H1 (cell line): ENCODE data around the gene RORB. TPM values are rescaled to one million over a fixed set of nuclear protein-coding genes. Genes with fewer than 3 reads are reported as not detected.

Source experiments
- CTCF ChIA-PET: fragments of 300-600 bp; sonication (Branson Sonifier 250); formaldehyde crosslinking; loops from one replicate; lab custom pipeline; 2021; ENCODE audit not compliant: partially characterized antibody; lab: Charles Lee
- POLR2A ChIA-PET: fragments of 300-600 bp; sonication (Branson Sonifier 250); formaldehyde crosslinking; loops from one replicate; lab custom pipeline; 2021; ENCODE audit warnings: inconsistent platforms; ENCODE audit not compliant: partially characterized antibody; lab: Charles Lee
- DNase-seq, 2 experiments: peaks; one replicate each; pipeline versions ENCODE4 v3.0.0 to v3.0.0-alpha.2; 2010 to 2022; ENCODE audit warnings: low spot score in 2 of 2, low read depth in 1 of 2, mixed read lengths in 1 of 2
- FAIRE-seq: peaks from 2 replicates; lab custom pipeline; 2011; peaks lifted over from hg19 to GRCh38; lab: Jason Lieb, UNC
- H2AFZ ChIP-seq: 2 replicates; pipeline ENCODE4 v1.8.1; 2012; ENCODE audit warnings: low read length, inconsistent platforms
- H2AK5ac ChIP-seq: 2 replicates; pipeline ENCODE4 v1.6.1; 2013; ENCODE audit warnings: low read depth, low read length
- H2BK120ac ChIP-seq: replicated peaks from 2 replicates; pipeline ENCODE3; 2013; ENCODE audit warnings: low read depth, low read length, inconsistent platforms
- H2BK12ac ChIP-seq: 2 replicates; pipeline ENCODE4 v1.6.1; 2013; ENCODE audit warnings: low read depth, low read length
- H2BK15ac ChIP-seq: 2 replicates; pipeline ENCODE4 v1.6.1; 2013; ENCODE audit warnings: low read length
- H2BK20ac ChIP-seq: 2 replicates; pipeline ENCODE4 v1.6.1; 2013; ENCODE audit warnings: low read length
- H2BK5ac ChIP-seq: 2 replicates; pipeline ENCODE4 v1.6.1; 2013; ENCODE audit warnings: low read depth, low read length
- H3K14ac ChIP-seq: 2 replicates; pipeline ENCODE4 v1.6.1; 2013; ENCODE audit warnings: inconsistent platforms; ENCODE audit not compliant: insufficient read length
- H3K18ac ChIP-seq: 2 replicates; pipeline ENCODE4 v1.6.1; 2013; ENCODE audit warnings: low read length; ENCODE audit errors: extremely low read depth
- H3K23ac ChIP-seq: 2 replicates; pipeline ENCODE4 v1.6.1; 2013; ENCODE audit warnings: inconsistent platforms; ENCODE audit not compliant: insufficient read length
- H3K23me2 ChIP-seq: 2 replicates; pipeline ENCODE4 v1.6.1; 2013; ENCODE audit warnings: low read depth, low read length
- H3K27ac ChIP-seq: 2 replicates; pipeline ENCODE4 v1.6.1; 2011; ENCODE audit warnings: low read depth, low read length, inconsistent platforms
- H3K27me3 ChIP-seq, 4 experiments: replicated peaks in 1 of 4; 1 replicate in 1 of 4; 2 replicates in 3 of 4; pipeline versions ENCODE4 v1.6.1 to v1.8.1; 2011 to 2013; ENCODE audit warnings: low read length in 3 of 4, mild to moderate bottlenecking in 3 of 4, inconsistent platforms in 2 of 4, mixed read lengths in 2 of 4, moderate library complexity in 1 of 4; ENCODE audit not compliant: control insufficient read depth in 3 of 4, insufficient read depth in 3 of 4; ENCODE audit errors: extremely low read depth in 1 of 4
- H3K36me3 ChIP-seq, 4 experiments: 2 replicates each; pipeline versions ENCODE4 v1.6.1 to v1.8.1; 2011 to 2013; ENCODE audit warnings: mild to moderate bottlenecking in 4 of 4, low read length in 3 of 4, moderate library complexity in 2 of 4, control low read depth in 1 of 4, inconsistent platforms in 1 of 4; ENCODE audit not compliant: insufficient read depth in 4 of 4, control insufficient read depth in 2 of 4
- H3K4ac ChIP-seq: replicated peaks from 2 replicates; pipeline ENCODE3; 2013; ENCODE audit warnings: low read length, low read depth, mixed read lengths, inconsistent platforms; ENCODE audit not compliant: insufficient read length
- H3K4me1 ChIP-seq, 4 experiments: replicated peaks in 1 of 4; 1 replicate in 1 of 4; 2 replicates in 3 of 4; pipeline versions ENCODE4 v1.6.1 to v1.8.1; 2011 to 2013; ENCODE audit warnings: low read length in 3 of 4, inconsistent platforms in 2 of 4, mixed read lengths in 1 of 4; ENCODE audit not compliant: insufficient read depth in 4 of 4, control insufficient read depth in 3 of 4
- H3K4me2 ChIP-seq, 2 experiments: 2 replicates each; pipeline versions ENCODE4 v1.6.1 to v1.8.1; 2011 to 2013; ENCODE audit warnings: low read depth in 2 of 2, low read length in 2 of 2, control low read depth in 1 of 2, inconsistent platforms in 1 of 2, mild to moderate bottlenecking in 1 of 2; ENCODE audit not compliant: insufficient read depth in 1 of 2
- H3K4me3 ChIP-seq, 4 experiments: fragments of 200-600, 300-600 bp in 1 of 4; sonication (generic), shearing (Covaris generic), sonication (Bioruptor Twin) in 1 of 4; 2 replicates each; pipeline versions ENCODE4 v1.5.1 to v1.8.1; 2011 to 2016; ENCODE audit warnings: low read length in 4 of 4, low read depth in 3 of 4, control low read depth in 2 of 4, inconsistent platforms in 2 of 4, mild to moderate bottlenecking in 2 of 4, mixed read lengths in 1 of 4, moderate library complexity in 1 of 4; ENCODE audit not compliant: insufficient read depth in 2 of 4; ENCODE audit errors: extremely low read depth in 1 of 4
- H3K56ac ChIP-seq: replicated peaks from 2 replicates; pipeline ENCODE3; 2013; ENCODE audit warnings: low read depth, mild to moderate bottlenecking, mixed read lengths, low read length, inconsistent platforms; ENCODE audit not compliant: insufficient read length
- H3K79me1 ChIP-seq: 2 replicates; pipeline ENCODE4 v1.6.1; 2013; ENCODE audit warnings: low read depth, low read length, control low read depth
- H3K79me2 ChIP-seq, 2 experiments: 2 replicates each; pipeline versions ENCODE4 v1.6.1 to v1.8.1; 2012 to 2013; ENCODE audit warnings: low read length in 2 of 2, mild to moderate bottlenecking in 2 of 2, inconsistent platforms in 1 of 2; ENCODE audit not compliant: insufficient read depth in 2 of 2, control insufficient read depth in 1 of 2
- H3K9ac ChIP-seq, 4 experiments: replicated peaks in 1 of 4; 1 replicate in 1 of 4; 2 replicates in 3 of 4; pipeline versions ENCODE4 v1.6.1 to v1.8.1; 2011 to 2013; ENCODE audit warnings: low read depth in 3 of 4, low read length in 3 of 4, control low read depth in 2 of 4, mild to moderate bottlenecking in 2 of 4, moderate library complexity in 2 of 4, inconsistent platforms in 1 of 4; ENCODE audit errors: extremely low read depth in 1 of 4
- H3K9me3 ChIP-seq, 2 experiments: 2 replicates each; pipeline versions ENCODE4 v1.6.1 to v1.8.1; 2012 to 2013; ENCODE audit warnings: mild to moderate bottlenecking in 2 of 2, moderate library complexity in 2 of 2, control low read depth in 1 of 2, inconsistent platforms in 1 of 2, low read depth in 1 of 2, low read length in 1 of 2, mixed read lengths in 1 of 2; ENCODE audit not compliant: insufficient read depth in 2 of 2
- H4K20me1 ChIP-seq, 2 experiments: replicated peaks in 1 of 2; 2 replicates each; pipeline versions ENCODE3 to v1.8.1; 2011 to 2013; ENCODE audit warnings: inconsistent platforms in 2 of 2, low read length in 2 of 2, mild to moderate bottlenecking in 1 of 2; ENCODE audit not compliant: insufficient read depth in 2 of 2, control insufficient read depth in 1 of 2
- H4K5ac ChIP-seq: 2 replicates; pipeline ENCODE4 v1.6.1; 2013; ENCODE audit warnings: low read length, low read depth, mixed read lengths, inconsistent platforms; ENCODE audit not compliant: insufficient read length
- H4K8ac ChIP-seq: 2 replicates; pipeline ENCODE4 v1.8.0; 2013; ENCODE audit warnings: mild to moderate bottlenecking, moderate library complexity, low read length, inconsistent platforms; ENCODE audit not compliant: insufficient read depth; ENCODE audit errors: extremely low read depth
- H4K91ac ChIP-seq: replicated peaks from 2 replicates; pipeline ENCODE3; 2013; ENCODE audit warnings: low read length, mixed read lengths, inconsistent platforms; ENCODE audit not compliant: insufficient read length
- BCL11A ChIP-seq, 2 experiments: IDR thresholded peaks; one replicate each; pipeline ENCODE4 v1.6.1; 2011; ENCODE audit warnings: low read depth in 2 of 2, low read length in 2 of 2, mild to moderate bottlenecking in 2 of 2
- BRCA1 ChIP-seq: IDR thresholded peaks from 2 replicates; pipeline ENCODE4 v1.6.1; 2012; ENCODE audit warnings: low read depth, low read length, improper control_type of control experiment
- CBX5 ChIP-seq: fragments of 300-800, 300-1000 bp; sonication (generic); IDR thresholded peaks from 2 replicates; pipeline ENCODE4 v1.7.1; 2016; ENCODE audit warnings: antibody characterized with exemption, low read length, low read depth
- CBX8 ChIP-seq: fragments of 300-800, 300-1000 bp; sonication (generic); IDR thresholded peaks from 2 replicates; pipeline ENCODE4 v1.7.1; 2016; ENCODE audit warnings: low read depth, low read length, borderline replicate concordance
- CREB1 ChIP-seq: IDR thresholded peaks from 2 replicates; pipeline ENCODE4 v1.6.1; 2012; ENCODE audit warnings: inconsistent platforms
- KDM5A ChIP-seq: fragments of 200-600 bp; IDR thresholded peaks from 2 replicates; pipeline ENCODE4 v1.7.1; 2012; ENCODE audit warnings: mild to moderate bottlenecking, low read length, inconsistent platforms, mixed read lengths
- RBBP5 ChIP-seq: IDR thresholded peaks from 2 replicates; pipeline ENCODE4 v1.7.1; 2012; ENCODE audit warnings: low read depth, mild to moderate bottlenecking, inconsistent platforms, low read length, moderate library complexity, borderline replicate concordance
- RNF2 ChIP-seq: fragments of 200-900, 300-1000 bp; sonication (generic); IDR thresholded peaks from 2 replicates; pipeline ENCODE4 v1.7.1; 2016; ENCODE audit warnings: borderline replicate concordance, low read depth, mild to moderate bottlenecking, antibody characterized with exemption, low read length; ENCODE audit not compliant: poor library complexity, severe bottlenecking; ENCODE audit errors: missing control alignments
- SIX5 ChIP-seq: IDR thresholded peaks from 2 replicates; pipeline ENCODE4 v1.6.1; 2011; ENCODE audit warnings: mild to moderate bottlenecking, low read depth, low read length
- SP2 ChIP-seq: IDR thresholded peaks from 2 replicates; pipeline ENCODE4 v1.6.1; 2012; ENCODE audit warnings: mild to moderate bottlenecking, low read length, inconsistent platforms
- SUZ12 ChIP-seq: fragments of 200-600 bp; sonication (generic); IDR thresholded peaks from 2 replicates; pipeline ENCODE4 v1.6.1; 2012; ENCODE audit warnings: mild to moderate bottlenecking, inconsistent platforms, low read length, moderate library complexity, mixed read lengths
- WGBS, 2 experiments: shearing (Covaris generic) in 1 of 2; methylation state at CpG; one replicate each; pipeline versions ENCODE4 v1.1.6 to v1.1.7; 2013 to 2015; ENCODE audit warnings: low lambda C conversion rate in 2 of 2, mixed read lengths in 2 of 2, inconsistent platforms in 1 of 2, low coverage in 1 of 2, missing lambda C conversion rate in 1 of 2; ENCODE audit not compliant: insufficient replicate concordance in 2 of 2, insufficient coverage in 1 of 2, insufficient read length in 1 of 2; ENCODE audit errors: extremely low coverage in 1 of 2, missing lambda C conversion rate in 1 of 2; 5-methylcytosine and 5-hydroxymethylcytosine counted together
- polyA plus RNA-seq, 7 experiments: library from polyadenylated mRNA; depleted of rRNA in 3 of 7; stranded (reverse) in 5 of 7; unstranded in 2 of 7; fragments of >200 nt in 5 of 7; fragments of 200-250 nt in 2 of 7; gene quantifications; 1 replicate in 5 of 7; 2 replicates in 1 of 7; 4 replicates in 1 of 7; pipeline versions ENCODE4 v1.2.1 to v1.2.3, GENCODE V29; 2011 to 2013; ENCODE audit warnings: missing spikeins in 2 of 7, mixed read lengths in 2 of 7
- total RNA-seq: library from RNA; stranded (reverse); fragmentation: NEBNext Ultra II Directional; extraction: Animal tissue kit (Norgen Biotek cat#: 25700); gene quantifications from 2 replicates; pipeline ENCODE4 v1.2.1, GENCODE V29; 2021
- TF ChIP-seq, protein P1 (sequence below): IDR thresholded peaks from 2 replicates; pipeline ENCODE4 v1.6.1; 2012; ENCODE audit warnings: inconsistent platforms
- TF ChIP-seq, protein P2 (sequence below): IDR thresholded peaks from 2 replicates; pipeline ENCODE4 v1.6.1; 2012; ENCODE audit warnings: inconsistent platforms

Gene RORB
- total and polyA plus RNA-seq, 2 of the 8 experiments (the other 6 are each of a cell fraction or from before 2014, with no cell fraction given): 2.3 to 7.1 TPM

DNA sequence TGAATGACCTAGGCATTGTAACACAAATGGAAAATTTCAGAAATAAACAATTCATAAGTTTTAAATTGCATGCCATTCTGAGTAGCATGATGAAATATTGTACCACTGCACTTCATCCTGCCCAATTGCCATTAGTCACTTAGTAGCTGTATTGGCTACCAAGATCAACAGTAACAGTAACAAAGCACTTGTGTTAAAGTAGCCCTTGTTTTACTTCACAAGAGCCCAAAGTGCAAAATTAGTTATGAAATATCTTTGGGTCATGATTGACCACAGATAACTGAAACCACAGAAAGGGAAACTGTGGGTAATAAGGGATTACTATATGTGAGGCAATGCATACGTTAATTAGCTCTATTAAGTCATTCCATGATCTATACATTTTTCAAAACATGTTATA lies 33.3 kb upstream of the RORB start:
- Histone ChIP-seq H3K18ac (no peak overlapping the region), H2AK5ac (no peak overlapping the region), H3K4ac (no peak overlapping the region), H4K20me1 (no peaks in the 10 kb centered on the region), H3K56ac (no peak overlapping the region), H4K8ac (no peak overlapping the region), H3K79me2 (no peaks in the 10 kb centered on the region), H3K79me1 (no peaks in the 10 kb centered on the region), H2BK5ac (no peak overlapping the region), H2BK20ac (no peak overlapping the region), H3K27me3 (no peaks in the 10 kb centered on the region), H3K4me1 (no peaks in the 10 kb centered on the region), H3K27ac (no peak overlapping the region), H2BK12ac (no peak overlapping the region), H2BK120ac (no peak overlapping the region), H3K23ac (no peak overlapping the region), H2BK15ac (no peak overlapping the region), H3K36me3 (no peaks in the 10 kb centered on the region), H3K4me2 (no peak overlapping the region), H4K91ac (no peak overlapping the region), H3K9me3 (no peaks in the 10 kb centered on the region), H2AFZ (no peak overlapping the region), H3K14ac (no peak overlapping the region)
- POLR2A ChIA-PET: no interaction called here
- no peak for DNase-seq
- TF ChIP-seq, protein P1, sequence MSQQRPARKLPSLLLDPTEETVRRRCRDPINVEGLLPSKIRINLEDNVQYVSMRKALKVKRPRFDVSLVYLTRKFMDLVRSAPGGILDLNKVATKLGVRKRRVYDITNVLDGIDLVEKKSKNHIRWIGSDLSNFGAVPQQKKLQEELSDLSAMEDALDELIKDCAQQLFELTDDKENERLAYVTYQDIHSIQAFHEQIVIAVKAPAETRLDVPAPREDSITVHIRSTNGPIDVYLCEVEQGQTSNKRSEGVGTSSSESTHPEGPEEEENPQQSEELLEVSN: no peak
- no peak for TF ChIP-seq SUZ12
- TF ChIP-seq SP2: no peak
- TF ChIP-seq BRCA1: no peak
- TF ChIP-seq CREB1: no peak
- no peak for TF ChIP-seq KDM5A
- no peak for TF ChIP-seq CBX8
- no peak for TF ChIP-seq BCL11A (IDR thresholded peaks at IDR 0.05; ENCODE audit: low read depth in 2 of 2, low read length in 2 of 2)
- TF ChIP-seq RNF2: no peak
- no peak for TF ChIP-seq CBX5
- TF ChIP-seq RBBP5: no peak
- TF ChIP-seq, protein P2, sequence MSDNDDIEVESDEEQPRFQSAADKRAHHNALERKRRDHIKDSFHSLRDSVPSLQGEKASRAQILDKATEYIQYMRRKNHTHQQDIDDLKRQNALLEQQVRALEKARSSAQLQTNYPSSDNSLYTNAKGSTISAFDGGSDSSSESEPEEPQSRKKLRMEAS: no peak
- no peak for TF ChIP-seq SIX5
- TF ChIP-seq, all 59 proteins: peak for 0
- no peak for FAIRE-seq
- 87% methylated on average over 1 of the region's 1 CpG; no CpG with 5 or more reads in 1 of the 2 experiments for WGBS, 2 experiments
- Histone ChIP-seq H3K23me2 (no peaks in the 10 kb centered on the region), H3K4me3 (no peak overlapping the region), H4K5ac (no peak overlapping the region), H3K9ac (no peak overlapping the region)
- CTCF ChIA-PET: no interaction called here
